ENCODE data around the gene SLC19A2.
"Not testable (repeated sequence)": the region's sequence is repeated elsewhere in the genome, so short reads cannot be mapped to it uniquely, and the experiment has no call there.

The SLC19A2 gene

GRCh38 chr1:169485431-169486280, at the start of gene SLC19A2:
Gene SLC19A2, minus strand, starts transcription at chr1:169485944. Its CDS starts 178 bp downstream, at chr1:169485766.
- DNase-seq (ENCODE audit: low spot score): peak; percentile 94

GRCh38 chr1:169534653-169535052, 48.9 kb upstream of the SLC19A2 start:
- no peak for DNase-seq (ENCODE audit: low spot score)

GRCh38 chr1:169533528-169534190, 47.9 kb upstream of the SLC19A2 start:
- not testable (repeated sequence) for DNase-seq (ENCODE audit: low spot score)

- DNase-seq (ENCODE audit: low spot score): no peak
These were observed 44.7 kb upstream of the SLC19A2 start for GRCh38 chr1:169530448-169530847.

- no peak for DNase-seq (ENCODE audit: low spot score)
These were observed 43.4 kb upstream of the SLC19A2 start for GRCh38 chr1:169529068-169529642.

GRCh38 chr1:169528215-169529067, 42.7 kb upstream of the SLC19A2 start:
- DNase-seq (ENCODE audit: low spot score): no peak

GRCh38 chr1:169527451-169528214, 41.9 kb upstream of the SLC19A2 start:
- no peak for DNase-seq (ENCODE audit: low spot score)

- no peak for DNase-seq (ENCODE audit: low spot score)
These were observed 41.3 kb upstream of the SLC19A2 start for GRCh38 chr1:169527001-169527400.

- DNase-seq (ENCODE audit: low spot score): no peak
These were observed 40.5 kb upstream of the SLC19A2 start for GRCh38 chr1:169526120-169526832.

- DNase-seq (ENCODE audit: low spot score): no peak
These were observed 39.6 kb upstream of the SLC19A2 start for GRCh38 chr1:169525391-169525790.

GRCh38 chr1:169523904-169524303, 38.2 kb upstream of the SLC19A2 start:
- DNase-seq (ENCODE audit: low spot score): no peak

GRCh38 chr1:169521226-169521625, 35.5 kb upstream of the SLC19A2 start:
- no peak for DNase-seq (ENCODE audit: low spot score)

GRCh38 chr1:169517558-169518186, 31.9 kb upstream of the SLC19A2 start:
- no peak for DNase-seq (ENCODE audit: low spot score)

GRCh38 chr1:169515641-169516040, 29.9 kb upstream of the SLC19A2 start:
- no peak for DNase-seq (ENCODE audit: low spot score)

- DNase-seq (ENCODE audit: low spot score): no peak
These were observed 29.0 kb upstream of the SLC19A2 start for GRCh38 chr1:169514566-169515270.

- DNase-seq (ENCODE audit: low spot score): no peak
These were observed 27.5 kb upstream of the SLC19A2 start for GRCh38 chr1:169513208-169513607.

- no peak for DNase-seq (ENCODE audit: low spot score)
These were observed 25.7 kb upstream of the SLC19A2 start for GRCh38 chr1:169511316-169512005.

- DNase-seq (ENCODE audit: low spot score): no peak
These were observed 24.3 kb upstream of the SLC19A2 start for GRCh38 chr1:169510060-169510459.

GRCh38 chr1:169509354-169509753, 23.6 kb upstream of the SLC19A2 start:
- no peak for DNase-seq (ENCODE audit: low spot score)

Measured in CD4-positive, alpha-beta T cell treated with Interleukin-15 for 4 hours (primary cell).